GM12878 (cell line): ENCODE measurements around the gene COL8A2. TPM values are rescaled to one million over a fixed set of nuclear protein-coding genes. Genes with fewer than 3 reads are reported as not detected.

Experiments used
- ATAC-seq: fragments of 200-7000 bp; cut with Tn5 transposase; 3 replicates; pipeline ENCODE4 v1.9.1; 2020; ENCODE audit warnings: mild to moderate bottlenecking, moderate library complexity
- BruUV-seq: library from RNA; stranded (reverse); fragments of 400-500 nt; replicated peaks from 2 replicates; lab custom pipeline; 2021; lab: Mats Ljungman, UMichigan
- CTCF ChIA-PET: fragments of 300-600 bp; sonication (Branson Sonifier 250); formaldehyde crosslinking; extraction: SDS; loops from one replicate; lab custom pipeline; 2021; ENCODE audit warnings: inconsistent platforms; lab: Yijun Ruan, JAX
- POLR2A ChIA-PET: fragments of 350-600 bp; formaldehyde crosslinking; extraction: SDS; loops from one replicate; lab custom pipeline; 2021; ENCODE audit warnings: inconsistent platforms; lab: Charles Lee
- RAD21 ChIA-PET: fragments of 300-600 bp; sonication (Branson Sonifier 250); formaldehyde crosslinking; loops from one replicate; lab custom pipeline; 2023; ENCODE audit warnings: antibody characterized with exemption; ENCODE audit not compliant: unreplicated experiment; lab: Charles Lee
- SMC1A ChIA-PET: fragments of 300-600 bp; sonication (Branson Sonifier 250); formaldehyde crosslinking; loops from one replicate; lab custom pipeline; 2023; ENCODE audit not compliant: unreplicated experiment, uncharacterized antibody; lab: Charles Lee
- DNase-seq: peaks from one replicate; pipeline ENCODE4 v3.0.0-alpha.2; 2011; ENCODE audit warnings: low read depth, low spot score
- FAIRE-seq: peaks from 3 replicates; lab custom pipeline; 2011; peaks lifted over from hg19 to GRCh38; lab: Jason Lieb, UNC
- H2AFZ ChIP-seq: 2 replicates; pipeline ENCODE4 v1.6.0; 2011; ENCODE audit warnings: low read depth, low read length, control low read depth; ENCODE audit not compliant: control insufficient read depth
- H3K27ac ChIP-seq: 2 replicates; pipeline ENCODE4 v1.5.1; 2011; ENCODE audit warnings: control low read depth; ENCODE audit not compliant: control insufficient read depth, insufficient read depth
- H3K27me3 ChIP-seq, 2 experiments: replicated peaks in 1 of 2; 2 replicates each; pipeline versions ENCODE4 v1.6.0 to v1.6.1; 2011; ENCODE audit warnings: low read length in 1 of 2; ENCODE audit not compliant: control insufficient read depth in 2 of 2, insufficient read depth in 2 of 2
- H3K36me3 ChIP-seq, 2 experiments: 2 replicates each; pipeline ENCODE4 v1.5.1; 2011; ENCODE audit warnings: low read length in 1 of 2; ENCODE audit not compliant: control insufficient read depth in 2 of 2, insufficient read depth in 2 of 2
- H3K4me1 ChIP-seq: 2 replicates; pipeline ENCODE4 v1.6.1; 2011; ENCODE audit warnings: mild to moderate bottlenecking, low read length, moderate library complexity, mixed read lengths; ENCODE audit not compliant: control insufficient read depth, insufficient read depth
- H3K4me2 ChIP-seq: 2 replicates; pipeline ENCODE4 v1.6.0; 2011; ENCODE audit warnings: control low read depth; ENCODE audit not compliant: control insufficient read depth, insufficient read depth
- H3K4me3 ChIP-seq: fragments of 200-600 bp; sonication (generic); 2 replicates; pipeline ENCODE4 v1.5.1; 2016
- H3K79me2 ChIP-seq: 2 replicates; pipeline ENCODE4 v1.6.0; 2011; ENCODE audit warnings: low read length; ENCODE audit not compliant: control insufficient read depth, insufficient read depth
- H3K9ac ChIP-seq: 2 replicates; pipeline ENCODE4 v1.8.0; 2011; ENCODE audit warnings: low read length, control low read depth, mixed read lengths; ENCODE audit not compliant: control insufficient read depth, insufficient read depth
- H3K9me3 ChIP-seq: replicated peaks from 3 replicates; pipeline ENCODE4 v1.5.1; 2011; ENCODE audit warnings: mild to moderate bottlenecking, low read length; ENCODE audit not compliant: control insufficient read depth, insufficient read depth
- H4K20me1 ChIP-seq: 2 replicates; pipeline ENCODE4 v1.6.0; 2011; ENCODE audit not compliant: control insufficient read depth, insufficient read depth
- CREM ChIP-seq: IDR thresholded peaks from 2 replicates; pipeline ENCODE4 v1.6.1; 2014; ENCODE audit warnings: antibody characterized with exemption, low read depth
- ESRRA ChIP-seq: IDR thresholded peaks from 2 replicates; pipeline ENCODE4 v1.6.1; 2012; ENCODE audit warnings: mild to moderate bottlenecking, low read length, improper control_type of control experiment
- GABPA ChIP-seq: IDR thresholded peaks from 2 replicates; pipeline ENCODE4 v1.6.1; 2014; ENCODE audit warnings: antibody characterized with exemption, low read depth, mild to moderate bottlenecking, inconsistent platforms
- IKZF2 ChIP-seq, 2 experiments: fragments of 450-650 bp; IDR thresholded peaks; 2 replicates each; pipeline ENCODE4 v1.6.1; 2017; ENCODE audit warnings: mild to moderate bottlenecking in 2 of 2, moderate library complexity in 2 of 2
- IRF3 ChIP-seq: fragments of 450-650 bp; IDR thresholded peaks from 2 replicates; pipeline ENCODE4 v1.6.1; 2014; ENCODE audit warnings: mild to moderate bottlenecking
- POLR2A ChIP-seq: IDR thresholded peaks from 2 replicates; pipeline ENCODE4 v1.6.1; 2011; ENCODE audit warnings: low read depth, mild to moderate bottlenecking, low read length
- RFX5 ChIP-seq: IDR thresholded peaks from 2 replicates; pipeline ENCODE4 v1.6.1; 2011; ENCODE audit warnings: low read depth, low read length, improper control_type of control experiment
- RUNX3 ChIP-seq: IDR thresholded peaks from 2 replicates; pipeline ENCODE4 v1.6.1; 2012; ENCODE audit warnings: low read length, inconsistent platforms
- SPI1 ChIP-seq: IDR thresholded peaks from 2 replicates; pipeline ENCODE4 v1.6.1; 2011; ENCODE audit warnings: low read depth, mild to moderate bottlenecking, low read length, moderate library complexity, borderline replicate concordance; ENCODE audit not compliant: insufficient read depth
- TARDBP ChIP-seq: IDR thresholded peaks from 2 replicates; pipeline ENCODE4 v1.6.1; 2016; ENCODE audit warnings: borderline replicate concordance
- YBX1 ChIP-seq: fragments of 450-650 bp; IDR thresholded peaks from 2 replicates; pipeline ENCODE4 v1.6.1; 2016; ENCODE audit warnings: antibody characterized with exemption
- ZBED1 ChIP-seq: IDR thresholded peaks from 2 replicates; pipeline ENCODE4 v1.6.1; 2016; ENCODE audit warnings: borderline replicate concordance
- ZNF384 ChIP-seq: IDR thresholded peaks from 2 replicates; pipeline ENCODE4 v1.6.1; 2012; ENCODE audit warnings: low read depth, mild to moderate bottlenecking, low read length, improper control_type of control experiment, borderline replicate concordance
- ZNF622 ChIP-seq: fragments of 450-650 bp; IDR thresholded peaks from 2 replicates; pipeline ENCODE4 v1.6.1; 2017; ENCODE audit warnings: mild to moderate bottlenecking, inconsistent platforms
- WGBS: methylation state at CpG from one replicate; pipeline ENCODE4 v1.1.6; 2016; ENCODE audit warnings: low lambda C conversion rate; ENCODE audit not compliant: insufficient replicate concordance, insufficient coverage; ENCODE audit errors: missing lambda C conversion rate; 5-methylcytosine and 5-hydroxymethylcytosine counted together
- in situ Hi-C: fragments of 300-500 bp; cut with MboI; formaldehyde crosslinking; loops from 9 replicates; pipeline ENCODE4 v1.14.3; 2018; ENCODE audit warnings: mixed read lengths
- intact Hi-C: fragments of 100-400 bp; cut with micrococcal nuclease; formaldehyde crosslinking; loops from one replicate; pipeline ENCODE4 v1.14.2; 2022; ENCODE audit not compliant: unreplicated experiment
- polyA plus RNA-seq, 11 experiments: library from polyadenylated mRNA; depleted of rRNA in 4 of 11; unstranded in 6 of 11; stranded (reverse) in 5 of 11; fragments of >200 nt; fragmentation: Nextera tagmentation in 4 of 11; fragmentation: Illumina TruSeq in 1 of 11; extraction: Ambion mirVana in 4 of 11; extraction: Trizol in 1 of 11; gene quantifications; 1 replicate in 1 of 11; 2 replicates in 10 of 11; pipeline versions ENCODE4 v1.2.1 to v1.2.3, GENCODE V29; 2011 to 2016; ENCODE audit warnings: inconsistent platforms in 2 of 11, missing spikeins in 2 of 11, low read depth in 1 of 11
- total RNA-seq, 4 experiments: library from RNA; depleted of rRNA in 3 of 4; stranded (reverse); fragments of >200 nt in 3 of 4; fragmentation: Illumina TruSeq in 1 of 4; extraction: Trizol in 1 of 4; gene quantifications; 2 replicates each; pipeline versions ENCODE4 v1.2.1 to v1.2.3, GENCODE V29; 2013 to 2021

The COL8A2 gene
- total and polyA plus RNA-seq, 10 of the 15 experiments (the other 5 are each of a cell fraction or from before 2014, with no cell fraction given): 0.01 TPM; not detected in 9

- POLR2A ChIA-PET: no interaction called here
- intact Hi-C loops (loop anchor here (5.0 to 10.0 kb wide), 2 partner anchors 201 to 229 kb away; partner anchors contain the start of gene AGO1), in situ Hi-C loops (no loop called here)
- Histone ChIP-seq H2AFZ (no peak overlapping the region), H3K9ac (no peak overlapping the region), H3K79me2 (peaks cover 18% of the 10 kb centered on the region), H3K9me3 (no peaks in the 10 kb centered on the region), H3K36me3 (no peaks in the 10 kb centered on the region), H3K4me2 (no peak overlapping the region), H3K27me3 (no peaks in the 10 kb centered on the region; a peak in 1 of 4 replicates), H3K4me3 (no peak overlapping the region), H3K27ac (no peak overlapping the region), H4K20me1 (no peaks in the 10 kb centered on the region), H3K4me1 (no peaks in the 10 kb centered on the region; the same call in 1 of the 2 replicates)
- TF ChIP-seq RFX5 (no peak), ZNF622 (no peak), ZBED1 (no peak), POLR2A (no peak)
- 75% methylated on average over 29 of the region's 29 CpGs for WGBS
- CTCF ChIA-PET: interaction anchor here (0.9 kb wide), 1 partner anchor 203 kb away, joined by 3 read pairs; the partner anchor contains the start of gene AGO1
- ATAC-seq (no peak), FAIRE-seq (no peak), DNase-seq (no peak)
- SMC1A ChIA-PET: interaction anchor here (1.3 kb wide), 1 partner anchor 12 kb away, joined by 3 read pairs; no protein-coding TSS in a partner anchor
- RAD21 ChIA-PET: interaction anchor here (1.5 kb wide), 1 partner anchor 102 kb away, joined by 5 read pairs; no protein-coding TSS in a partner anchor
- BruUV-seq: no TSS peak
Measured at GRCh38 chr1:36085686-36086526, 39.1 kb downstream of the COL8A2 start.

GRCh38 chr1:36085126-36085525 lies 39.9 kb downstream of the COL8A2 start:
- H3K4me1 ChIP-seq: no peaks in the 10 kb centered on the region; the same call in 1 of the 2 replicates
- H3K9ac ChIP-seq: no peak overlapping the region
- FAIRE-seq: no peak
- ChIA-PET POLR2A (no interaction called here), RAD21 (no interaction called here), CTCF (no interaction called here), SMC1A (no interaction called here)
- H2AFZ ChIP-seq: no peak overlapping the region
- no peaks in the 10 kb centered on the region for H3K36me3 ChIP-seq
- H4K20me1 ChIP-seq: no peaks in the 10 kb centered on the region
- H3K4me2 ChIP-seq: no peak overlapping the region
- intact Hi-C loops (loop anchor here (5.0 to 10.0 kb wide), 2 partner anchors 200 to 228 kb away; partner anchors contain the start of gene AGO1), in situ Hi-C loops (no loop called here)
- no TSS peak for BruUV-seq
- ATAC-seq: no peak
- no peak overlapping the region for H3K4me3 ChIP-seq
- H3K27me3 ChIP-seq: no peaks in the 10 kb centered on the region; a peak in 1 of 4 replicates
- peaks cover 14% of the 10 kb centered on the region for H3K79me2 ChIP-seq
- WGBS: 79% methylated on average over 9 of the region's 9 CpGs
- no peaks in the 10 kb centered on the region for H3K9me3 ChIP-seq
- no peak overlapping the region for H3K27ac ChIP-seq
- no peak for DNase-seq
- TF ChIP-seq CREM: no peak
- TF ChIP-seq IRF3: no peak
- no peak for TF ChIP-seq RUNX3
- no peak for TF ChIP-seq IKZF2 (IDR thresholded peaks at IDR 0.05)
- no peak for TF ChIP-seq ESRRA
- no peak for TF ChIP-seq ZNF384
- no peak for TF ChIP-seq GABPA
- no peak for TF ChIP-seq TARDBP
- TF ChIP-seq YBX1: no peak
- no peak for TF ChIP-seq SPI1
